SK-N-SH treated with all-trans-retinoic acid at 6 μM for 48 hours (cell line): ENCODE measurements around the gene PM20D1.

Source experiments
- ATAC-seq: fragments of 200-7000 bp; cut with Tn5 transposase; 3 replicates; pipeline ENCODE4 v1.9.1; 2020; ENCODE audit warnings: mild to moderate bottlenecking, moderate library complexity
- ARNTL ChIP-seq: fragments of 450-650 bp; formaldehyde crosslinking; IDR thresholded peaks from 2 replicates; pipeline ENCODE4 v1.5.0; 2020; ENCODE audit warnings: low read depth, mild to moderate bottlenecking, moderate library complexity, borderline replicate concordance
- BACH2 ChIP-seq: fragments of 250-450 bp; sonication (Bioruptor Pico); IDR thresholded peaks from 2 replicates; pipeline ENCODE4 v1.9.0; 2021; ENCODE audit warnings: mild to moderate bottlenecking, borderline replicate concordance
- CREB5 ChIP-seq: fragments of 250-450 bp; sonication (Bioruptor Pico); IDR thresholded peaks from 2 replicates; pipeline ENCODE4 v1.5.1; 2020; ENCODE audit warnings: low read depth, mild to moderate bottlenecking, moderate library complexity
- CSDC2 ChIP-seq: fragments of 250-450 bp; sonication (Bioruptor Pico); IDR thresholded peaks from 2 replicates; pipeline ENCODE4 v1.5.0; 2020; ENCODE audit warnings: mild to moderate bottlenecking, moderate library complexity
- CSRNP3 ChIP-seq: fragments of 250-450 bp; sonication (Bioruptor Pico); IDR thresholded peaks from 2 replicates; pipeline ENCODE4 v1.5.1; 2021; ENCODE audit warnings: mild to moderate bottlenecking, moderate library complexity
- ESRRG ChIP-seq: fragments of 250-450 bp; sonication (Bioruptor Pico); IDR thresholded peaks from 2 replicates; pipeline ENCODE4 v1.6.1; 2021; ENCODE audit warnings: mild to moderate bottlenecking
- GLIS3 ChIP-seq: fragments of 250-450 bp; sonication (Bioruptor Pico); IDR thresholded peaks from 2 replicates; pipeline ENCODE4 v1.5.0; 2020; ENCODE audit warnings: mild to moderate bottlenecking, moderate library complexity
- ISL1 ChIP-seq: fragments of 250-450 bp; sonication (Bioruptor Pico); IDR thresholded peaks from 2 replicates; pipeline ENCODE4 v2.1.2; 2022; ENCODE audit warnings: mild to moderate bottlenecking, moderate library complexity
- OSR1 ChIP-seq: fragments of 250-450 bp; sonication (Bioruptor Pico); IDR thresholded peaks from 2 replicates; pipeline ENCODE4 v1.8.0; 2022; ENCODE audit warnings: moderate library complexity, mild to moderate bottlenecking, inconsistent platforms
- PATZ1 ChIP-seq: fragments of 250-450 bp; sonication (Bioruptor Pico); IDR thresholded peaks from 2 replicates; pipeline ENCODE4 v1.8.0; 2020; ENCODE audit warnings: mild to moderate bottlenecking, moderate library complexity, borderline replicate concordance
- POU6F1 ChIP-seq: fragments of 250-450 bp; sonication (Bioruptor Pico); IDR thresholded peaks from 2 replicates; pipeline ENCODE4 v1.8.0; 2021; ENCODE audit warnings: low read depth, mild to moderate bottlenecking, moderate library complexity, borderline replicate concordance
- PPARA ChIP-seq: fragments of 250-450 bp; sonication (Bioruptor Pico); IDR thresholded peaks from 2 replicates; pipeline ENCODE4 v1.5.0; 2020; ENCODE audit warnings: mild to moderate bottlenecking, borderline replicate concordance
- RARB ChIP-seq: fragments of 250-450 bp; sonication (Bioruptor Pico); IDR thresholded peaks from 2 replicates; pipeline ENCODE4 v1.8.0; 2021; ENCODE audit warnings: mild to moderate bottlenecking, moderate library complexity
- SNAI2 ChIP-seq: fragments of 250-450 bp; sonication (Bioruptor Pico); IDR thresholded peaks from 2 replicates; pipeline ENCODE4 v1.5.0; 2020; ENCODE audit warnings: mild to moderate bottlenecking, moderate library complexity
- TCF4 ChIP-seq: fragments of 250-450 bp; sonication (Bioruptor Pico); IDR thresholded peaks from 2 replicates; pipeline ENCODE4 v1.8.0; 2021; ENCODE audit warnings: mild to moderate bottlenecking, moderate library complexity, borderline replicate concordance
- TOX ChIP-seq: fragments of 250-450 bp; sonication (Bioruptor Pico); IDR thresholded peaks from 2 replicates; pipeline ENCODE4 v1.8.0; 2021; ENCODE audit warnings: mild to moderate bottlenecking, moderate library complexity, borderline replicate concordance
- ZC3H10 ChIP-seq: fragments of 250-450 bp; sonication (Bioruptor Pico); IDR thresholded peaks from 2 replicates; pipeline ENCODE4 v1.5.1; 2021; ENCODE audit warnings: mild to moderate bottlenecking, moderate library complexity
- ZFP3 ChIP-seq: fragments of 250-450 bp; sonication (Bioruptor Pico); IDR thresholded peaks from 2 replicates; pipeline ENCODE4 v1.5.0; 2020; ENCODE audit warnings: mild to moderate bottlenecking, moderate library complexity
- ZNF565 ChIP-seq: fragments of 450-650 bp; formaldehyde crosslinking; conservative IDR thresholded peaks from 2 replicates; pipeline ENCODE4 v1.5.0; 2020; ENCODE audit warnings: low read depth, mild to moderate bottlenecking, moderate library complexity
- ZNF70 ChIP-seq: fragments of 450-650 bp; formaldehyde crosslinking; IDR thresholded peaks from 2 replicates; pipeline ENCODE4 v1.5.0; 2020; ENCODE audit warnings: mild to moderate bottlenecking, moderate library complexity
- ZNF8 ChIP-seq: fragments of 450-650 bp; formaldehyde crosslinking; IDR thresholded peaks from 2 replicates; pipeline ENCODE4 v1.5.0; 2020; ENCODE audit warnings: mild to moderate bottlenecking, moderate library complexity
- TF ChIP-seq, protein P1 (sequence below): fragments of 250-450 bp; sonication (Bioruptor Pico); IDR thresholded peaks from 2 replicates; pipeline ENCODE4 v1.5.0; 2020; ENCODE audit warnings: mild to moderate bottlenecking, moderate library complexity

PM20D1 gene

GRCh38 chr1:205834751-205835150 is 15.2 kb downstream of the PM20D1 start (continued):
- no peak for TF ChIP-seq POU6F1 (CRISPR knock-in tag)

DNA sequence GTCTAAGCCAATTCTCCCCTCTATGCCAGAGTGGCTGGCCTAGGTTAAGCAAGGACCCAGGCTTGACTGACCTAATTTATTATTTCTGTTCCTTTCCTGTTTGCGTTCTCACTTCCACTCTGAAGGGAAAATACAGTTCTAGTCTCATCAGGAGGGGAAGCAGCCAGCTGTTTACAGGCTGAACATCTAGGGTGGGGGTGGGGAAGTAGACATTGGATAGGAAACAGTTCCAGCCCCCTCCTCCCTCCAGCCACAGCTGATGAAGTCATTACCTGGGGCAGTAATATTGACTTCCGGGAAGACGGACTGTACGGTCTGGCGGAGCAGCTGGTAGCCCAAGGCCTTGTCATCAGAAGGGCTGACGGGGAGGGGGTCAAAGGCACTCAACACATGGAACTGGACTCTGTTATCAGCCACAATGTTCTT is 17.6 kb downstream of the PM20D1 start:
- TF ChIP-seq ISL1 (CRISPR knock-in tag), result no peak
- TF ChIP-seq ZFP3 (CRISPR knock-in tag), result no peak
- TF ChIP-seq ARNTL, result no peak
- TF ChIP-seq ZNF8 (CRISPR knock-in tag), result no peak
- no peak for TF ChIP-seq BACH2 (CRISPR knock-in tag)
- TF ChIP-seq GLIS3 (CRISPR knock-in tag), result no peak

DNA sequence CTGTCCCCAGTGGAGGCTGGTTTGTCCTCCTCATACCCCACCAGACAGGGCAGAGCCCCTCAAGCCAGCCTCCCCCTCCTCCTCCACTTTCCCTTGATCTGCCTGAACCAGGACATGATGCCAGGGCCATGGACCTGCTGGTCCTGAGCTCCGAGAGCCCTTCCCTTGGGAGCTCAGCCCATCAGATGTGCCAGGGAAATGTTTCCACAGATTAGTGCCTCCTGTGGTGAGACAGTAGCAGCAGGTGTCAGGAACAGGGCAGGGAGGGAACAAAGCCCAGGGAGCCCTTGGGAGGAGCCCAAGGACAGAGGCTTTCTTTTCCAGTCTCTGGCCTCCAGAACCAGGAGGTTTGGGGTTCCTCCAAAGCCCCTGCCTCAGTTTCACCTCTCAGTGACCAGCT is 22.3 kb downstream of the PM20D1 start:
- peak; percentile 41; the same call in 2 of the 3 replicates for ATAC-seq
- TF ChIP-seq CSDC2 (CRISPR knock-in tag) (no peak), PATZ1 (CRISPR knock-in tag) (no peak), ESRRG (CRISPR knock-in tag) (no peak), POU6F1 (CRISPR knock-in tag) (no peak), ZNF8 (CRISPR knock-in tag) (no peak), TCF4 (CRISPR knock-in tag) (no peak), ZNF70 (CRISPR knock-in tag) (no peak), SNAI2 (CRISPR knock-in tag) (no peak), CREB5 (no peak), ZNF565 (CRISPR knock-in tag) (no peak)
- TF ChIP-seq, protein P1, sequence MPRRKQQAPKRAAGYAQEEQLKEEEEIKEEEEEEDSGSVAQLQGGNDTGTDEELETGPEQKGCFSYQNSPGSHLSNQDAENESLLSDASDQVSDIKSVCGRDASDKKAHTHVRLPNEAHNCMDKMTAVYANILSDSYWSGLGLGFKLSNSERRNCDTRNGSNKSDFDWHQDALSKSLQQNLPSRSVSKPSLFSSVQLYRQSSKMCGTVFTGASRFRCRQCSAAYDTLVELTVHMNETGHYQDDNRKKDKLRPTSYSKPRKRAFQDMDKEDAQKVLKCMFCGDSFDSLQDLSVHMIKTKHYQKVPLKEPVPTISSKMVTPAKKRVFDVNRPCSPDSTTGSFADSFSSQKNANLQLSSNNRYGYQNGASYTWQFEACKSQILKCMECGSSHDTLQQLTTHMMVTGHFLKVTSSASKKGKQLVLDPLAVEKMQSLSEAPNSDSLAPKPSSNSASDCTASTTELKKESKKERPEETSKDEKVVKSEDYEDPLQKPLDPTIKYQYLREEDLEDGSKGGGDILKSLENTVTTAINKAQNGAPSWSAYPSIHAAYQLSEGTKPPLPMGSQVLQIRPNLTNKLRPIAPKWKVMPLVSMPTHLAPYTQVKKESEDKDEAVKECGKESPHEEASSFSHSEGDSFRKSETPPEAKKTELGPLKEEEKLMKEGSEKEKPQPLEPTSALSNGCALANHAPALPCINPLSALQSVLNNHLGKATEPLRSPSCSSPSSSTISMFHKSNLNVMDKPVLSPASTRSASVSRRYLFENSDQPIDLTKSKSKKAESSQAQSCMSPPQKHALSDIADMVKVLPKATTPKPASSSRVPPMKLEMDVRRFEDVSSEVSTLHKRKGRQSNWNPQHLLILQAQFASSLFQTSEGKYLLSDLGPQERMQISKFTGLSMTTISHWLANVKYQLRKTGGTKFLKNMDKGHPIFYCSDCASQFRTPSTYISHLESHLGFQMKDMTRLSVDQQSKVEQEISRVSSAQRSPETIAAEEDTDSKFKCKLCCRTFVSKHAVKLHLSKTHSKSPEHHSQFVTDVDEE, result no peak

More for the DNA sequence above, 17.6 kb downstream of the PM20D1 start:
- no peak for ATAC-seq

- TF ChIP-seq TOX (CRISPR knock-in tag) (no peak), TCF4 (CRISPR knock-in tag) (no peak), ZFP3 (CRISPR knock-in tag) (no peak), POU6F1 (CRISPR knock-in tag) (no peak), SNAI2 (CRISPR knock-in tag) (no peak), ZC3H10 (CRISPR knock-in tag) (no peak), ZNF565 (CRISPR knock-in tag) (no peak), RARB (CRISPR knock-in tag) (no peak), ARNTL (no peak), OSR1 (CRISPR knock-in tag) (no peak), ESRRG (CRISPR knock-in tag) (no peak), BACH2 (CRISPR knock-in tag) (no peak), ISL1 (CRISPR knock-in tag) (no peak), CSDC2 (CRISPR knock-in tag) (no peak), CSRNP3 (no peak), PPARA (CRISPR knock-in tag) (no peak)
- ATAC-seq, result no peak
These were observed 22.9 kb downstream of the PM20D1 start for GRCh38 chr1:205826995-205827394.
